H1 (cell line): ENCODE measurements around the gene ANKS1A. TPM values are rescaled to one million over a fixed set of nuclear protein-coding genes. Genes with fewer than 3 reads are reported as not detected.

Experiments
- CTCF ChIA-PET: fragments of 300-600 bp; sonication (Branson Sonifier 250); formaldehyde crosslinking; loops from one replicate; lab custom pipeline; 2021; ENCODE audit not compliant: partially characterized antibody; lab: Charles Lee
- POLR2A ChIA-PET: fragments of 300-600 bp; sonication (Branson Sonifier 250); formaldehyde crosslinking; loops from one replicate; lab custom pipeline; 2021; ENCODE audit warnings: inconsistent platforms; ENCODE audit not compliant: partially characterized antibody; lab: Charles Lee
- DNase-seq, 2 experiments: peaks; one replicate each; pipeline versions ENCODE4 v3.0.0 to v3.0.0-alpha.2; 2010 to 2022; ENCODE audit warnings: low spot score in 2 of 2, low read depth in 1 of 2, mixed read lengths in 1 of 2
- FAIRE-seq: peaks from 2 replicates; lab custom pipeline; 2011; peaks lifted over from hg19 to GRCh38; lab: Jason Lieb, UNC
- H2AFZ ChIP-seq: 2 replicates; pipeline ENCODE4 v1.8.1; 2012; ENCODE audit warnings: low read length, inconsistent platforms
- H2AK5ac ChIP-seq: 2 replicates; pipeline ENCODE4 v1.6.1; 2013; ENCODE audit warnings: low read depth, low read length
- H2BK120ac ChIP-seq: replicated peaks from 2 replicates; pipeline ENCODE3; 2013; ENCODE audit warnings: low read depth, low read length, inconsistent platforms
- H2BK12ac ChIP-seq: 2 replicates; pipeline ENCODE4 v1.6.1; 2013; ENCODE audit warnings: low read depth, low read length
- H2BK15ac ChIP-seq: 2 replicates; pipeline ENCODE4 v1.6.1; 2013; ENCODE audit warnings: low read length
- H2BK20ac ChIP-seq: 2 replicates; pipeline ENCODE4 v1.6.1; 2013; ENCODE audit warnings: low read length
- H2BK5ac ChIP-seq: 2 replicates; pipeline ENCODE4 v1.6.1; 2013; ENCODE audit warnings: low read depth, low read length
- H3K14ac ChIP-seq: 2 replicates; pipeline ENCODE4 v1.6.1; 2013; ENCODE audit warnings: inconsistent platforms; ENCODE audit not compliant: insufficient read length
- H3K18ac ChIP-seq: 2 replicates; pipeline ENCODE4 v1.6.1; 2013; ENCODE audit warnings: low read length; ENCODE audit errors: extremely low read depth
- H3K23ac ChIP-seq: 2 replicates; pipeline ENCODE4 v1.6.1; 2013; ENCODE audit warnings: inconsistent platforms; ENCODE audit not compliant: insufficient read length
- H3K23me2 ChIP-seq: 2 replicates; pipeline ENCODE4 v1.6.1; 2013; ENCODE audit warnings: low read depth, low read length
- H3K27ac ChIP-seq: 2 replicates; pipeline ENCODE4 v1.6.1; 2011; ENCODE audit warnings: low read depth, low read length, inconsistent platforms
- H3K27me3 ChIP-seq, 4 experiments: replicated peaks in 1 of 4; 1 replicate in 1 of 4; 2 replicates in 3 of 4; pipeline versions ENCODE4 v1.6.1 to v1.8.1; 2011 to 2013; ENCODE audit warnings: low read length in 3 of 4, mild to moderate bottlenecking in 3 of 4, inconsistent platforms in 2 of 4, mixed read lengths in 2 of 4, moderate library complexity in 1 of 4; ENCODE audit not compliant: control insufficient read depth in 3 of 4, insufficient read depth in 3 of 4; ENCODE audit errors: extremely low read depth in 1 of 4
- H3K36me3 ChIP-seq, 4 experiments: 2 replicates each; pipeline versions ENCODE4 v1.6.1 to v1.8.1; 2011 to 2013; ENCODE audit warnings: mild to moderate bottlenecking in 4 of 4, low read length in 3 of 4, moderate library complexity in 2 of 4, control low read depth in 1 of 4, inconsistent platforms in 1 of 4; ENCODE audit not compliant: insufficient read depth in 4 of 4, control insufficient read depth in 2 of 4
- H3K4ac ChIP-seq: replicated peaks from 2 replicates; pipeline ENCODE3; 2013; ENCODE audit warnings: low read length, low read depth, mixed read lengths, inconsistent platforms; ENCODE audit not compliant: insufficient read length
- H3K4me1 ChIP-seq, 4 experiments: replicated peaks in 1 of 4; 1 replicate in 1 of 4; 2 replicates in 3 of 4; pipeline versions ENCODE4 v1.6.1 to v1.8.1; 2011 to 2013; ENCODE audit warnings: low read length in 3 of 4, inconsistent platforms in 2 of 4, mixed read lengths in 1 of 4; ENCODE audit not compliant: insufficient read depth in 4 of 4, control insufficient read depth in 3 of 4
- H3K4me2 ChIP-seq, 2 experiments: 2 replicates each; pipeline versions ENCODE4 v1.6.1 to v1.8.1; 2011 to 2013; ENCODE audit warnings: low read depth in 2 of 2, low read length in 2 of 2, control low read depth in 1 of 2, inconsistent platforms in 1 of 2, mild to moderate bottlenecking in 1 of 2; ENCODE audit not compliant: insufficient read depth in 1 of 2
- H3K4me3 ChIP-seq, 4 experiments: fragments of 200-600, 300-600 bp in 1 of 4; sonication (generic), shearing (Covaris generic), sonication (Bioruptor Twin) in 1 of 4; 2 replicates each; pipeline versions ENCODE4 v1.5.1 to v1.8.1; 2011 to 2016; ENCODE audit warnings: low read length in 4 of 4, low read depth in 3 of 4, control low read depth in 2 of 4, inconsistent platforms in 2 of 4, mild to moderate bottlenecking in 2 of 4, mixed read lengths in 1 of 4, moderate library complexity in 1 of 4; ENCODE audit not compliant: insufficient read depth in 2 of 4; ENCODE audit errors: extremely low read depth in 1 of 4
- H3K56ac ChIP-seq: replicated peaks from 2 replicates; pipeline ENCODE3; 2013; ENCODE audit warnings: low read depth, mild to moderate bottlenecking, mixed read lengths, low read length, inconsistent platforms; ENCODE audit not compliant: insufficient read length
- H3K79me1 ChIP-seq: 2 replicates; pipeline ENCODE4 v1.6.1; 2013; ENCODE audit warnings: low read depth, low read length, control low read depth
- H3K79me2 ChIP-seq, 2 experiments: 2 replicates each; pipeline versions ENCODE4 v1.6.1 to v1.8.1; 2012 to 2013; ENCODE audit warnings: low read length in 2 of 2, mild to moderate bottlenecking in 2 of 2, inconsistent platforms in 1 of 2; ENCODE audit not compliant: insufficient read depth in 2 of 2, control insufficient read depth in 1 of 2
- H3K9ac ChIP-seq, 4 experiments: replicated peaks in 1 of 4; 1 replicate in 1 of 4; 2 replicates in 3 of 4; pipeline versions ENCODE4 v1.6.1 to v1.8.1; 2011 to 2013; ENCODE audit warnings: low read depth in 3 of 4, low read length in 3 of 4, control low read depth in 2 of 4, mild to moderate bottlenecking in 2 of 4, moderate library complexity in 2 of 4, inconsistent platforms in 1 of 4; ENCODE audit errors: extremely low read depth in 1 of 4
- H3K9me3 ChIP-seq, 2 experiments: 2 replicates each; pipeline versions ENCODE4 v1.6.1 to v1.8.1; 2012 to 2013; ENCODE audit warnings: mild to moderate bottlenecking in 2 of 2, moderate library complexity in 2 of 2, control low read depth in 1 of 2, inconsistent platforms in 1 of 2, low read depth in 1 of 2, low read length in 1 of 2, mixed read lengths in 1 of 2; ENCODE audit not compliant: insufficient read depth in 2 of 2
- H4K20me1 ChIP-seq, 2 experiments: replicated peaks in 1 of 2; 2 replicates each; pipeline versions ENCODE3 to v1.8.1; 2011 to 2013; ENCODE audit warnings: inconsistent platforms in 2 of 2, low read length in 2 of 2, mild to moderate bottlenecking in 1 of 2; ENCODE audit not compliant: insufficient read depth in 2 of 2, control insufficient read depth in 1 of 2
- H4K5ac ChIP-seq: 2 replicates; pipeline ENCODE4 v1.6.1; 2013; ENCODE audit warnings: low read length, low read depth, mixed read lengths, inconsistent platforms; ENCODE audit not compliant: insufficient read length
- H4K8ac ChIP-seq: 2 replicates; pipeline ENCODE4 v1.8.0; 2013; ENCODE audit warnings: mild to moderate bottlenecking, moderate library complexity, low read length, inconsistent platforms; ENCODE audit not compliant: insufficient read depth; ENCODE audit errors: extremely low read depth
- H4K91ac ChIP-seq: replicated peaks from 2 replicates; pipeline ENCODE3; 2013; ENCODE audit warnings: low read length, mixed read lengths, inconsistent platforms; ENCODE audit not compliant: insufficient read length
- BRCA1 ChIP-seq: IDR thresholded peaks from 2 replicates; pipeline ENCODE4 v1.6.1; 2012; ENCODE audit warnings: low read depth, low read length, improper control_type of control experiment
- CREB1 ChIP-seq: IDR thresholded peaks from 2 replicates; pipeline ENCODE4 v1.6.1; 2012; ENCODE audit warnings: inconsistent platforms
- HDAC2 ChIP-seq, 2 experiments: fragments of 300-600 bp in 1 of 2; sonication (generic) in 1 of 2; IDR thresholded peaks; 2 replicates each; pipeline ENCODE4 v1.6.1; 2011 to 2012; ENCODE audit warnings: low read depth in 2 of 2, low read length in 2 of 2, mild to moderate bottlenecking in 2 of 2, moderate library complexity in 2 of 2, borderline replicate concordance in 1 of 2, inconsistent platforms in 1 of 2
- JUND ChIP-seq: IDR thresholded peaks from 2 replicates; pipeline ENCODE4 v1.6.1; 2011; ENCODE audit warnings: mild to moderate bottlenecking, improper control_type of control experiment, low read length
- POU5F1 ChIP-seq: IDR thresholded peaks from 2 replicates; pipeline ENCODE4 v1.6.1; 2011; ENCODE audit warnings: low read depth, mild to moderate bottlenecking, low read length, moderate library complexity
- RNF2 ChIP-seq: fragments of 200-900, 300-1000 bp; sonication (generic); IDR thresholded peaks from 2 replicates; pipeline ENCODE4 v1.7.1; 2016; ENCODE audit warnings: borderline replicate concordance, low read depth, mild to moderate bottlenecking, antibody characterized with exemption, low read length; ENCODE audit not compliant: poor library complexity, severe bottlenecking; ENCODE audit errors: missing control alignments
- SIX5 ChIP-seq: IDR thresholded peaks from 2 replicates; pipeline ENCODE4 v1.6.1; 2011; ENCODE audit warnings: mild to moderate bottlenecking, low read depth, low read length
- SUZ12 ChIP-seq: fragments of 200-600 bp; sonication (generic); IDR thresholded peaks from 2 replicates; pipeline ENCODE4 v1.6.1; 2012; ENCODE audit warnings: mild to moderate bottlenecking, inconsistent platforms, low read length, moderate library complexity, mixed read lengths
- TAF7 ChIP-seq: optimal IDR thresholded peaks from 2 replicates; pipeline ENCODE3; 2011; ENCODE audit warnings: low read depth, mild to moderate bottlenecking, inconsistent platforms, low read length, moderate library complexity, borderline replicate concordance
- WGBS, 2 experiments: shearing (Covaris generic) in 1 of 2; methylation state at CpG; one replicate each; pipeline versions ENCODE4 v1.1.6 to v1.1.7; 2013 to 2015; ENCODE audit warnings: low lambda C conversion rate in 2 of 2, mixed read lengths in 2 of 2, inconsistent platforms in 1 of 2, low coverage in 1 of 2, missing lambda C conversion rate in 1 of 2; ENCODE audit not compliant: insufficient replicate concordance in 2 of 2, insufficient coverage in 1 of 2, insufficient read length in 1 of 2; ENCODE audit errors: extremely low coverage in 1 of 2, missing lambda C conversion rate in 1 of 2; 5-methylcytosine and 5-hydroxymethylcytosine counted together
- polyA plus RNA-seq, 7 experiments: library from polyadenylated mRNA; depleted of rRNA in 3 of 7; stranded (reverse) in 5 of 7; unstranded in 2 of 7; fragments of >200 nt in 5 of 7; fragments of 200-250 nt in 2 of 7; gene quantifications; 1 replicate in 5 of 7; 2 replicates in 1 of 7; 4 replicates in 1 of 7; pipeline versions ENCODE4 v1.2.1 to v1.2.3, GENCODE V29; 2011 to 2013; ENCODE audit warnings: missing spikeins in 2 of 7, mixed read lengths in 2 of 7
- total RNA-seq: library from RNA; stranded (reverse); fragmentation: NEBNext Ultra II Directional; extraction: Animal tissue kit (Norgen Biotek cat#: 25700); gene quantifications from 2 replicates; pipeline ENCODE4 v1.2.1, GENCODE V29; 2021
- TF ChIP-seq, protein P1 (sequence below): IDR thresholded peaks from 2 replicates; pipeline ENCODE4 v1.6.1; 2011; ENCODE audit warnings: low read depth, mild to moderate bottlenecking, low read length; ENCODE audit not compliant: insufficient read depth
- TF ChIP-seq, protein P2 (sequence below): IDR thresholded peaks from 2 replicates; pipeline ENCODE4 v1.6.1; 2012; ENCODE audit warnings: low read length, inconsistent platforms

ANKS1A gene
- total and polyA plus RNA-seq, 2 of the 8 experiments (the other 6 are each of a cell fraction or from before 2014, with no cell fraction given): 9.8 to 30.9 TPM

DNA sequence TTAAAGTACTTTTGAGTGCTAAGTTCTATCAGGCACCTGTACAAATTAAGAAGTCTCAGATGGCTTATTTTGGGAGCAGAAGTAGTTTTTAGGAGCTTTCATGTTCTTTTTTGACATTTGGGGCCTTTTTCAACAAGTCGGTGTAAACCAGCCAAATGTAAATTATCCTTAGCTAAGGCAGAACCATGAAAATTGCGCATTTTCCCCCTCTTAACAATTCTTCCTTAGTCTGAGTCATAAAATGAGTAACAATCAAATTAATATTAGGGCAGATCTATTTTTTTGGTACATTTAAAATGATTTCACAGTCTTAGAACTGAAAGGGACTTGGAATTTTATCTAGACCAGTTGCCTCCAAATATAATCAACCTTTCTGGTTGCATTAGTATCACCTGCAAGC is 87.2 kb downstream of the ANKS1A start:
- Histone ChIP-seq H3K4me2 (no peak overlapping the region), H2BK12ac (no peak overlapping the region), H4K8ac (no peak overlapping the region), H3K9me3 (no peaks in the 10 kb centered on the region), H3K27ac (no peak overlapping the region), H3K23ac (no peak overlapping the region), H4K20me1 (no peaks in the 10 kb centered on the region), H3K4me1 (no peaks in the 10 kb centered on the region), H3K56ac (no peak overlapping the region), H2BK5ac (no peak overlapping the region), H2AK5ac (no peak overlapping the region), H2AFZ (no peak overlapping the region), H2BK15ac (no peak overlapping the region), H3K14ac (no peak overlapping the region), H2BK20ac (no peak overlapping the region), H3K4ac (no peak overlapping the region), H3K18ac (no peak overlapping the region), H3K36me3 (peaks cover 0 to under 1% (median 0%) of the 10 kb centered on the region in 4 experiments; a peak in 1 of 8 replicates), H4K5ac (no peak overlapping the region), H3K79me1 (no peaks in the 10 kb centered on the region), H4K91ac (no peak overlapping the region), H3K9ac (no peak overlapping the region), H2BK120ac (no peak overlapping the region), H3K27me3 (peaks cover 0 to 1% (median 0%) of the 10 kb centered on the region in 4 experiments; a peak in 1 of 7 replicates), H3K4me3 (no peak overlapping the region), H3K23me2 (no peaks in the 10 kb centered on the region), H3K79me2 (no peaks in the 10 kb centered on the region)
- TF ChIP-seq POU5F1 (no peak), SUZ12 (no peak), JUND (no peak), HDAC2 (IDR thresholded peaks at IDR 0.05; ENCODE audit: borderline replicate concordance in 1 of 2, low read depth in 2 of 2, low read length in 2 of 2) (no peak), RNF2 (no peak), CREB1 (no peak), BRCA1 (no peak), TAF7 (no peak), SIX5 (no peak)
- TF ChIP-seq, protein P1, sequence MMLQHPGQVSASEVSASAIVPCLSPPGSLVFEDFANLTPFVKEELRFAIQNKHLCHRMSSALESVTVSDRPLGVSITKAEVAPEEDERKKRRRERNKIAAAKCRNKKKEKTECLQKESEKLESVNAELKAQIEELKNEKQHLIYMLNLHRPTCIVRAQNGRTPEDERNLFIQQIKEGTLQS: no peak
- TF ChIP-seq, protein P2, sequence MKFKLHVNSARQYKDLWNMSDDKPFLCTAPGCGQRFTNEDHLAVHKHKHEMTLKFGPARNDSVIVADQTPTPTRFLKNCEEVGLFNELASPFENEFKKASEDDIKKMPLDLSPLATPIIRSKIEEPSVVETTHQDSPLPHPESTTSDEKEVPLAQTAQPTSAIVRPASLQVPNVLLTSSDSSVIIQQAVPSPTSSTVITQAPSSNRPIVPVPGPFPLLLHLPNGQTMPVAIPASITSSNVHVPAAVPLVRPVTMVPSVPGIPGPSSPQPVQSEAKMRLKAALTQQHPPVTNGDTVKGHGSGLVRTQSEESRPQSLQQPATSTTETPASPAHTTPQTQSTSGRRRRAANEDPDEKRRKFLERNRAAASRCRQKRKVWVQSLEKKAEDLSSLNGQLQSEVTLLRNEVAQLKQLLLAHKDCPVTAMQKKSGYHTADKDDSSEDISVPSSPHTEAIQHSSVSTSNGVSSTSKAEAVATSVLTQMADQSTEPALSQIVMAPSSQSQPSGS: no peak
- no peak for FAIRE-seq
- ChIA-PET CTCF (interaction anchor here (1.4 kb wide), 1 partner anchor 11 kb away, joined by 7 read pairs; no protein-coding TSS in a partner anchor), POLR2A (interaction anchor here (0.6 kb wide), 1 partner anchor 163 kb away, joined by 3 read pairs; no protein-coding TSS in a partner anchor)
- no peak for DNase-seq
- WGBS, 2 experiments: 83% methylated on average over 2 of the region's 2 CpGs; no CpG with 5 or more reads in 1 of the 2 experiments
